GM21528 (cell line): ENCODE results near the gene MLXIPL.
"Not testable (repeated sequence)": the region's sequence is repeated elsewhere in the genome, so short reads cannot be mapped to it uniquely, and the experiment has no call there.

ENCODE experiments used
- ATAC-seq: cut with Tn5 transposase; IDR thresholded peaks from one replicate; pipeline ENCODE4 v1.9.1; 2021; ENCODE audit warnings: mild to moderate bottlenecking, moderate library complexity; ENCODE audit not compliant: unreplicated experiment, low FRiP score

MLXIPL gene, protein sequence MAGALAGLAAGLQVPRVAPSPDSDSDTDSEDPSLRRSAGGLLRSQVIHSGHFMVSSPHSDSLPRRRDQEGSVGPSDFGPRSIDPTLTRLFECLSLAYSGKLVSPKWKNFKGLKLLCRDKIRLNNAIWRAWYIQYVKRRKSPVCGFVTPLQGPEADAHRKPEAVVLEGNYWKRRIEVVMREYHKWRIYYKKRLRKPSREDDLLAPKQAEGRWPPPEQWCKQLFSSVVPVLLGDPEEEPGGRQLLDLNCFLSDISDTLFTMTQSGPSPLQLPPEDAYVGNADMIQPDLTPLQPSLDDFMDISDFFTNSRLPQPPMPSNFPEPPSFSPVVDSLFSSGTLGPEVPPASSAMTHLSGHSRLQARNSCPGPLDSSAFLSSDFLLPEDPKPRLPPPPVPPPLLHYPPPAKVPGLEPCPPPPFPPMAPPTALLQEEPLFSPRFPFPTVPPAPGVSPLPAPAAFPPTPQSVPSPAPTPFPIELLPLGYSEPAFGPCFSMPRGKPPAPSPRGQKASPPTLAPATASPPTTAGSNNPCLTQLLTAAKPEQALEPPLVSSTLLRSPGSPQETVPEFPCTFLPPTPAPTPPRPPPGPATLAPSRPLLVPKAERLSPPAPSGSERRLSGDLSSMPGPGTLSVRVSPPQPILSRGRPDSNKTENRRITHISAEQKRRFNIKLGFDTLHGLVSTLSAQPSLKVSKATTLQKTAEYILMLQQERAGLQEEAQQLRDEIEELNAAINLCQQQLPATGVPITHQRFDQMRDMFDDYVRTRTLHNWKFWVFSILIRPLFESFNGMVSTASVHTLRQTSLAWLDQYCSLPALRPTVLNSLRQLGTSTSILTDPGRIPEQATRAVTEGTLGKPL

DNA sequence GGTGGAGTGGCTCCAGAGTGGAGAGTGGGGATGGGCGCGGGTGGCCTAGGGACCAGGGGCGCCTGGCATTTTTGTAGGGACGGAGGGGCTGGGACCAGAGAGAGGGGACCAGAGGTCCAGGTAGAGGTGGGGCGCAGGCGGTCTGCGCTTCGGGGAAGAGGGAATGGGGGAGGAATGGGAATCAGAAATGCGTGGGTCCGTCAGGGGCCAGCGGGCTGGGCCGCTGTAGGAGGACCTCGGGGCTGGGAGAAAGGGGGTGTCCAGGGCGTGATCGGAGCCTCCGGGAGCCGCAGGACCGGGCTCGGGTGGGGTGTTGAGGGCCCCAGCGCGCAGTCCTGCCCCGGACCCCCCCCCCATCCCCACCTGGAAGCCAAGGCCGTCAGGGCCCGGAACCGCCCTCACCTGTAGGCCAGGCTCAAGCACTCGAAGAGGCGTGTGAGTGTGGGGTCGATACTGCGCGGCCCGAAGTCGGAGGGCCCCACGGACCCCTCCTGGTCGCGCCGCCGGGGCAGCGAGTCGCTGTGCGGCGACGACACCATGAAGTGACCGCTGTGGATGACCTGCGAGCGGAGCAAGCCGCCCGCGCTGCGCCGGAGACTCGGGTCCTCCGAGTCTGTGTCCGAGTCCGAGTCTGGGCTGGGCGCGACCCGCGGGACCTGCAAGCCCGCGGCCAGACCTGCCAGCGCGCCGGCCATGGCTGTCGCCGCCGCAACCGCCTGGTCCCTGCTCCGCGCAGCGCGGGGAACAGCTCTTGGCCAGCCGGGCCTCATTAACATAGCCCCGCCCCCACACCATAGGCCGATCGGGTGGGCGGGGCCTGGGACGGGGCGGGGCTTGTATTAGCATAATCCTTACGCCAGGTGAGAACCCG is at the start of gene MLXIPL:
TSS of gene MLXIPL (minus strand) at position 725 of the 871 bp plus-strand sequence. CDS start at position 695, 30 bp downstream.
- ATAC-seq, result no peak

DNA sequence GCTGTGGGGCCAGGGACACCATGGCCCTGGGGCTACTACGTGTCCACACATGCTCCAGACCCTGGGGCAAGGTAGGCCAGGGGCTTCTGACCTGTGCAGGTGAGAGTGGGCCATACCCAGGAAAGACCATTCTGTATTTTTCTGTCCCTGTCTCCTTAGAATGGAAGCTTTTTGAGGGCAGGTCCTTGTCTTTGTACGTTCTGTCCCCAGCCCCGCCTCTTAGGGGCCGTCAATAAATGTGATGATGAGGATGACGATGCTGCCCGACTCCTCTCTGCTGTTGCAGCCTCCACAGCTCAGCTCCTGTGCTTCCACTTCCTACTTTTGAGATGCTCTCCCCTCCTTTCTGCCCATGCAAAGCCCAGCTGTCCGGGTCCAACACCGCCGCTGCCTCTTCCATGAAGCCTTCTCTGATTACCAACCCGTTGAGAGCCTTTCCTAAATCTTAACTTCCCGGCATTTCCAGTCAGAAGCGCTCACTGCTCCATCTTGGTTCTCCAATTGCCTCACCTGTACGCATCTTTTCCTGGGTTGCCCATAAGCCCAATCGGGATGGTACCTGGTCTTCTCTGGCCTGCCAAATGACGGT is 47.6 kb upstream of the MLXIPL start:
- ATAC-seq, result no peak

DNA sequence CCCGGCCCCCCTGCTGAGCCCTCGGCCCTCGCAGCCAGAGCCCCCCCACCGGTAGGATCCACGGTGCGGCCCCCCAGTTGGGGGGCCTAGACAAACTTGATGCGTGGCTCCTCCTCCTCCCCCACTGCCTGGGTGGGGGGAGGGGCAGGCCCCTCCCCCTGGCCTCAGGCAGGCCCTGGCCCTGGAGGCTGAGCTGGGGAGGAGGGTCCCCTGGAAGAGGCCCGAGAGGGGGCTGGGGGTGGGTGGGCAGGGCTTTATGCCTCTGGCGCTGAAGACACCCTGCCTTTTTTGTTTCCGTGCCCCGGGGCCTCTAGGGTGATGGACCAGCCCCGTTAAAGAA is 47.0 kb upstream of the MLXIPL start:
- ATAC-seq, result no peak

DNA sequence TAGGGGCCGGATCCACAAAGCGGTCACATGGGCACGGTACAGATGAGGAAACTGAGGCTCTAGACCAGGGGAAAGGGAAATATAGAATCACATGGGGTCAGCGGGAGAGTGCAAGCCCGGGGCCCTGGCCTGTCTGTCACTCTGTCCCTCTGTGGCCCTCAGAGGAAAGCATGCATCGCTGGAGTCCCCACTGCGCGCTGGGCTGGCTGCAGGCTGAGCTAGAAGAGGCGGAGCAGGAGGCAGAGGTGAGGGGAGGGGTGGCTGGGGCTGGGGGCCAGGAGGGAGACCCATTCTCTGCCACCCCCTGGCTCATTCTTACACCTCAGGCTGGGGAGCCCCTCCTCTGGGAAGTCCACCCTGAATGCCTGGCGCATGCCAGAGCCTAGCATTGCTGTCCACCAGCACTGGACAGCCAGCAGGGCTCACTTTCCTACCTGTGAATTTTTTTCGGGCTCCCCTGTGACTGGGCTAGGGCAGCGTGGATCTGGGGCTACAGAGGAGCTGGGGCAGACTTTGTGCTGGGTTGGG is 45.6 kb upstream of the MLXIPL start:
- ATAC-seq, result no peak

DNA sequence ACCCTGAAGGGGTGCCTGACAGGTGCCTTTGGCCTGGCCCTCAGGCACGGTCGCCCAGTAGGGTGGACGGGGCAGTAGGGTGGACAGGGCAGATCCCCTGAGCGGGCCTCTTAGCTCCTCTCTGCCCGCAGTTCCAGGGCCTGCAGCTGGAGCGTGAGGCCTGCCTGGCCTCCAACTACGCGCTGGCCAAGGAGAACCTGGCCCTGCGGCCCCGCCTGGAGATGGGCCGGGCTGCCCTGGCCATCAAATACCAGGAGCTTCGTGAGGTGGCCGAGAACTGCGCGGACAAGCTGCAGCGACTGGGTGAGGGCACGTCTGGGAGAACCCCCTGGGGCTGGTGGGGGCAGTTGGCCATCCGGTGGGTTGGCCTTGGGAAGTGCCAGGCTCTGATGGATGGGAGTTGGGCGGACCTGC is 45.0 kb upstream of the MLXIPL start:
- no peak for ATAC-seq

DNA sequence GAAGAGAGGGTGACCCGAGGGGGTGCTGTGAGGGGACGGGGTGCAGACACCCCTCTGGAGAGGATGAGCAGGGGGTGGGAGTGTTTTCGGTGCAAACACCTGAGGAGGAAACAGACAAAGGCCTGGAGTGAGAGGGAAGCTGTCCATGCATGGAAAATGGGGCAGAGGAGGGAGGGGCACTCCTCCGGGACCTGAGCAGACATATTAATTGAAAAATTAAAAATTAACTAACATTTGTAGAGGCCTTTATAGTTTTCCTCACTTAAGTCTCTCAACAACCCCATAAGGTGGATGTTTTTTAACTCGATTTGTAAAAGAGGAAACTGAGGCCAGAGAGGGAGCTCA is 44.5 kb upstream of the MLXIPL start:
- ATAC-seq, result no peak

DNA sequence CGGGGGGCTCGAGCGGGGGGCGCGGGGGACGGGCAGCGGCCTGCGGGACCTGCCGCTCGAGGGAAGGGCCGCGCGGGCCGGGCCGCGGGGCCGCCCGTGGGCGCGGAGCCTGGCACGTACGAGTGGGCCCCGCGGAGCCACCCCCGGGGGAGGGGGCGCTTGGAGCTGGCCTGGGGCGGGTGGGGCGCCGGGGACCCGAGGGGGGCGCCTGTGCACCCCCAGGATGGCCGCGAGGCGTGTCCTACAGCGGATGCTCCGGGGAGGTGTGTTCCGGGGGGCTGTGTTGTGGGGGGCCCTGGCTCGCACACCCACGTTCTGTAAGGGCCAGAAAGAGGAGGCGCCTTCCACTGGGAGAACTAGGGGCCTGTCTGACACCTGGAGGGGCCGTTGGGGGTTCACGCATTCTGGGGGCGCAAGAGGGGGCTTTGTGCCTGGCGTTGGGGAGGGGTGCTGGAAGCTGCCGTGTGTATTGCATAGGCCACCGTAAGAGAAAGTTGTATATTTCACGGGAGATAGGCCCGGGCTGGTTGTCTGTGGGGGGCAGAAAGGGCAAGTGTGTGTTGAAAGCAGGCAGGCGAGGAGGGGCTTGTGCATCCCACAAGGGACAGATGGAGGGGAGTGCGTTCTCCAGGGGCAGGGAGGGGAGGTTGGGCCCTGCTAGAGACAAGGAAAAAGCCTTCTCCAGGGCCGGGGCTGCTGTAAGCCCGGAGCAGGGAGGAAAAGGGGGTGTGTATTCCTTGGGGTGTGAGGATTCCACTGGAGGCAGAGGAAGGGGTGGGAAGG is 44.0 kb upstream of the MLXIPL start:
- ATAC-seq, result peak; percentile 8

DNA sequence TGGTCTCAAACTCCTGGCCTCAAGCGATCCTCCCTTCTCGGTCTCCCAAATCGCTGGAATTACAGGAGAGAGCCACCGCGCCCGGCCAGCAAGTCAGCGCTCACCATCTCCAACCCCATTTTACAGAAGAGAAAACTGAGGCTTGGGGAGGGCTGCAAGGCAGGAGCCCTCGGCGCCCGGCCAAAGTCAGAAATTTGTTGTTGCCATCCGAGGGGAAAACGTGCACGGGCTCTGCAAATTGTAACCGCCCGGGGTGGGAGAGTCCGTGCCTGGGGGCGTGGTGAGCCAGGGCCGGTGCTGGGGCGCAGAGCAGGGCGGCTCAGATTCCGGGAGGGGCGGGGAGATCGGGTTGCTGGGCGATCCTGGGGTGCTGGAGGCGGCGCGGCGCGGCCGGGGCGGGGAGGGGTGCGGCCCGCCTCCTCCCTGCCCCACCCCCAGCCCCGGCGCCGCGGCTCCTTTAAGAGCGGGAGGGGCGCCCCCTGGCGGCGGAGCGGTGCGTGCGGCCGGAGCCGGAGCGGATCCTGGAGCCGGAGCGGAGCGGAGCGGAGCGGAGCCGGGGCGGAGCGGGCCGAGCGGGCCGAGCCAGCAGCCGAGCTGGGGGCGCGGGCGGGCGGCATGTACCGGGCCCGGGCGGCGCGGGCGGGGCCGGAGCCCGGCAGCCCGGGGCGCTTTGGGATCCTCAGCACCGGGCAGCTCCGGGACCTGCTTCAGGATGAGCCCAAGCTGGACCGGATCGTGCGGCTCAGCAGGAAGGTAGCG is 43.2 kb upstream of the MLXIPL start, which contains the start of gene VPS37D:
TSS of gene VPS37D (plus strand) at position 488 of the 759 bp plus-strand sequence. CDS start at position 616, 128 bp downstream.
- ATAC-seq, result peak; percentile 90

DNA sequence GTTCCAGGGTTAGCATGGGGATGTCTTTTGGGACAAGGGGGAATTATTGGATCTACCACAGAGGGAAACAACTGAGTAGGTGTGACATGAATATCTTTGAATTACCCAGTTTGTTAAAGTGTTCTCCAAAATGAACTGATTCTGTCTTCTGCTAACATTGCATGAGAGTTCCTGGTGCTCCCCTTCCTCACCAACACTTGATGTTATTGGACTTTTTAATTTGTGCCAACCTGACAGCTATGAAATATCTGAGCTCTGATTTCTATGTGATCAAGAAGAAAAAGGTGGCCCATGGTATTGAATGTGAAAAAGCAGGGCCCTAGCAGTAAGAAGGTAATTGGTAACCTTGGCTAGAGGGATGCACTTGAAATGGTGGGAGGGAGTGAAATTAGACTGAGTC is 38.7 kb upstream of the MLXIPL start:
- no peak for ATAC-seq

DNA sequence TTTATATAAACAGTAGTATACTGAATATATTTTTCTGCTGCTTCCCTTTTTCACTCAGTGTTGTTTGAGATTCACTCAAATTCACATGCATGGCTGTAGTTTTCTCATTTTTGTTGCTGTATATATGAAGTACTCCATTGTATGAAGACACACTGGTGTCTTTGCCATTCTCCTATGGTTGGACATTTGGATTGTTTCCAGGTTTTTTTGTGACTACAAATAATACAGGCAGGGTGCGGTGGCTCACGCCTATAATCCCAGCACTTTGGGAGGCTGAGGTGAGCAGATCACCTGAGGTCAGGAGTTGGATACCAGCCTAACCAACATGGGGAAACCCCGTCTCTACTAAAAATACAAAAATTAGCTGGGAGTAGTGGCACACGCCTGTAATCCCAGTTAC is 36.3 kb upstream of the MLXIPL start:
- ATAC-seq, result not testable (repeated sequence)

DNA sequence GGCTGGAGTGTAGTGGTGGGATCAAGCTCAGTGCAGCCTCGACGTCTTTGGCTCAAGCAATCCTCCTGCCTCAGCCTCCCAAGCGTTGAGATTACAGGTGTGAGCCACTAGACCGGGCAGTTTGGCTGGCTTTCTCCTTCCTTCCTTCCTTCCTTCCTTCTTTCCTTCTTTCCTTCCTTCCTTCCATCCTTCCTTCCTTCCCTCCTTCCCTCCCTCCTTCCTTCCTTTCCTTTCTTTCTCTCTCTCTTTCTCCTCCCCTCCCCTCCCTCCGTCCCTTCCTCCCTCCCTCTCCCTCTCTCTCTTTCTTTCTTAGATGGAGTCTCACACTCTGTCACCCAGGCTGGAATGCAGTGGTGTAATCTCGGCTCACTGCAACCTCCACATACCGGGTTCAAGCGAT is 35.7 kb upstream of the MLXIPL start:
- no peak for ATAC-seq

DNA sequence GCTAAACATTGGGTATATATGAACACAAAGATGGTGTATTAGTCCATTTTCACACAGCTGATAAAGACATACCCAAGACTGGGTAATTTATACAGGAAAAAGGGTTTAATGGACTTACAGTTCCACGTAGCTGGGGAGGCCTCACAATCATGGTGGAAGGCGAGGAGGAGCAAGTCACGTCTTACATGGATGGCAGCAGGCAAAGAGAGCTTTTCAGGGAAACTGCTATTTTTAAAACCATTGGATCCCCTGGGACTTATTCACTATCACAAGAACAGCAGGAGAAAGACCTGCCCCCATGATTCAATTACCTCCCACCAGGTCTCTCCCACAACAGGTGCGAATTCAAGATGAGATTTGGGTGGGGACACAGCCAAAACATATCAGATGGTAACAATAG is 31.0 kb upstream of the MLXIPL start:
- ATAC-seq, result not testable (repeated sequence)

DNA sequence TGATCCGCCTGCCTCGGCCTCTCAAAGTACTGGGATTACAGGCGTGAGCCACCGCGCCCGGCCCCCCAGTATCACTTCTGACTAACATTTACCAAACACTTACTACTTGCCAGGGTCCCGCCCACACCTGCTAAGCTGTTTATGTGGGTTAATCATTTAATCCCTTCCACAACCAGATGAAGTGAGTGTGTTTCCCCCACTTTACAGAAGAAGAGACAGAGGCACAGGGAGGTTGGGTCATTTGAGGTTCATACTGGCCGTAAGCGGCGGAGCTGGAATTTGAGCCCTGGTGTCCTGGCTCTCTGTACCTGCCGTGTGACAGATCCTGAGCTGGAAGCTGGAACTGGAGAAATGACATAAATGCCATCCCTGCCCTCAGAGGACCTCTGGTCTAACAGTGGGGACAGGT is 28.2 kb upstream of the MLXIPL start:
- no peak for ATAC-seq

DNA sequence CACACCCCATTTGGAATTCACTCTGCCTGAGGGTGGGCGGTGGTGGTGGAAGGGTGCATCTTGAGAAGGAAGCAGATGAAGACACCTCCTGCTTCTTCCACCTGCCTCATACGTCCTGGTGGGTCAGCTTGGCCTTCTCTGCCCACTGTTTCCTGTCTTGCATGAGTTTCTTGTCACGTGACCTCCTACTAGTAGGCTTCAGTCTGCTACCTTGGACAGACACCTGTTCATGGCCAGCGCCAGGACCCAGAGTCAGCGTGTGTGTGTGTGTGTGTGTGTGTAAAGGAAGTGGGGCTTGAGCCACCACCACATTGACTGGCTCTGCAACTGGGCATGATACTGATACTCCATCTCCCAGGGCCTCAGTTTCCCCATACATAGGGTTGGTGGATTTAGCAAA is 26.2 kb upstream of the MLXIPL start:
- ATAC-seq, result no peak

DNA sequence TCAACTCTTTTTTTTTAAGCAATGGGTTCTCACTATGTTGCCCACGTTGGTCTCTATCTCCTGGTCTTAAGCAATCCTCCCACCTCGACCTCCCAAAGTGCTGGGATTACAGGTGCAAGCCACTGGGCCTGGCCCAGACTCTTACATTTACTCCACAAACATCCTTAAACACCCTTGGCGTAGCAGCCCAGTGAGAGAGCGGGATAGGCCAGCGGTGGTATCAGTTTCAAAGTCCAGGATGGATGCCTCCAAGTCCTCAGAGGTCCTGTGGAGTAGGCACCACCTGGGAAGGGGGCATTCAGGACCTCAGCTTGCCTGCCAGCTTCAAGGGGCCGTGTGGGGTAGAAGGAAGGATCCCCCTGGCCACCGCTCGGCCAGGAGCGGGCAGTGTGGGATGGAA is 25.3 kb upstream of the MLXIPL start:
- ATAC-seq, result no peak

DNA sequence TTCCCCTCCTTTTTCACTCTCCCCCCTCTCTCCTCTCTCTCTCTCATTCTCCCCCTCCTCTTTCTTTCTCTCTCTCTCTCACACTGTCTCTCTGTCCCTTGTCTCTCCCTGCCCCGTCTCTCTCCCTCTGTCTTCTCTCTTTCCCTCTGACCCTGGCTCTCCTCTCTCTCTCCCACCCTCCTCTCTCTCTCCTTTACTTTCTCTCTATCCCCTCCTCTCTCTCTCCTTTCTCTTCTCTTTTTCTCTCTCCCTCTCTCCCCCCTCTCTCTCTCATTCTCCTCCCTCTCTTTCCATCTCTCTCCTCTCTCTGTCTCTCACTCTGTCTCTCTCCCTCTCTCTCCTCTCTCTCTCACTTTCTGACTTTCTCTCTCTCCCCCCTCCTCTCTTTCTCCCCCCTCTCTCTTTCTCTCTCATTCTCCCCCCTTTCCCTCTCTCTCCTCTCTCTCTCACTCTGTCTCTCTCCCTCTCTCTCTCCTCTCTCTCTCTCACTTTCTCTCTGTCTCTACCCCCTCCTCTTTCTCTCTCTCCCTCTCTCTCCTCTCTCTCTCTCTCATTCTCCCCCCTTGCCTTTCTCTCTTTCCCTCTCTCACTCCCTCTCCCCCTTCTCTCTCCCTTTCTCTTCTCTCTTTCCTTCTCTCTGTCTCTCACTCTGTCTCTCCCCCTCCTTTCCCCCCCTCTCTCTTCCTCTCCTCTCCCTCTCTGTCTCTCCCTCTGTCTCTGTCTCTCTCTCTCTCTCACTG is 24.4 kb upstream of the MLXIPL start:
- no peak for ATAC-seq

DNA sequence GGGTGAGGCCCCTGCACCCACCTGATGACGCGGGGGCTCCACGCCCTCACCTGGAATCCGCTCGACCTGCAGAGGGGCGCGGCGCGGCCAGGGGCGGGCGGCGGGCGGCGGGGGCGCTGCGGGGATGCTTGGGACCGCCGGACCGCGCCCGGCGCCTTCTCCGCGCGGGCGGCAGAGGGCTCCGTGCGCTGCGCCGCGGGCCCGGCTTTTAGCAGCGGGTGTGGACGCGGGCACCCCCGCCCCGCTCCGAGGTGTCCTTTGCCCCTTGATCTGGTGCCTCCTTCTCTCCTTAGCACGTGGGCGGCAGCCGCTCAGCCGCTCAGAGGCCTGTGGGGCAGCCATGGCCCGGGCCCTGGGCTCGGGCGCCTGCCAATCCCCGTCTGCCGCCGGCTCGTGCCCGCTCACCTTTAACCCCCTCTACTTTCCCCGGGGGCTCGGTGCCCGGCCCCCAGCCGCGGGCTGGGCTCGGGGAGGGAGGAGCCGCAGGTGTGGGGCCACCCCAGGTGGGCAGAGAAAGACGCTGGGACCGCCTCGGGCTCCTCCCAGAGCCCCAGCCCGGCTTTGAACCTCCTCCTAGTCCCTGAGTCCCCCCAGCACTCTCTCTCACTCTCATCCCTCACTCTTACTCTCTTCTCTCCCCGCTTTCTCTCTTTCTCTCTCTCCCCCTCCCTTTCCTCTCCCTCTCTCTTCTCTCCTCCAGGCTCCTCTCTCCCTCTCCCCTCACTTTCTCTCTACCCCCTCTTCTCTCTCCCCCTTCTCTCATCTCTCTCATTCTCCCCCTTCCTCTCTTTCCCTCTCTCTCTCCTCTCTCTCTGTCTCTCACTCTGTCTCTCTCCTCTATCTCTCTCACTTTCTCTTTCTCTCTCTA is 23.6 kb upstream of the MLXIPL start:
- ATAC-seq, result no peak
